ENCODE results near the gene MOGAT1. TPM values are rescaled to one million over a fixed set of nuclear protein-coding genes. Genes with fewer than 3 reads are reported as not detected.

The MOGAT1 gene
- total RNA-seq, 1 donor from 2014 or later, result 2.2 TPM

- Histone ChIP-seq H3K4me1 (peaks cover 23% of the 10 kb centered on the region), H3K27me3 (no peaks in the 10 kb centered on the region), H3K27ac (no peak overlapping the region), H3K36me3 (no peaks in the 10 kb centered on the region), H3K4me3 (no peak overlapping the region), H3K9me3 (no peaks in the 10 kb centered on the region)
- no peak for TF ChIP-seq CTCF (IDR thresholded peaks at IDR 0.05)
- DNase-seq, result no peak
- intact Hi-C loops (cut with DNase I), result no loop called here
- no peak for ATAC-seq
Measured at GRCh38 chr2:222736924-222737323, 65.5 kb downstream of the MOGAT1 start.

GRCh38 chr2:222738312-222738711 is 66.9 kb downstream of the MOGAT1 start:
- H3K4me3 ChIP-seq, result no peak overlapping the region
- no peak overlapping the region for H3K27ac ChIP-seq
- no peaks in the 10 kb centered on the region for H3K9me3 ChIP-seq
- H3K27me3 ChIP-seq, result no peaks in the 10 kb centered on the region
- intact Hi-C loops (cut with DNase I), result no loop called here
- no peak for TF ChIP-seq CTCF (IDR thresholded peaks at IDR 0.05)
- peaks cover 21% of the 10 kb centered on the region for H3K4me1 ChIP-seq
- DNase-seq, result no peak
- ATAC-seq, result no peak
- H3K36me3 ChIP-seq, result no peaks in the 10 kb centered on the region

- Histone ChIP-seq H3K9me3 (no peaks in the 10 kb centered on the region), H3K4me3 (no peak overlapping the region), H3K27me3 (no peaks in the 10 kb centered on the region), H3K27ac (no peak overlapping the region), H3K36me3 (no peaks in the 10 kb centered on the region), H3K4me1 (peaks cover 20% of the 10 kb centered on the region)
- DNase-seq, result no peak
- intact Hi-C loops (cut with DNase I), result no loop called here
- TF ChIP-seq CTCF (IDR thresholded peaks at IDR 0.05), result no peak
- peak; percentile 30 for ATAC-seq
Measured at GRCh38 chr2:222738809-222739208, 67.4 kb downstream of the MOGAT1 start.

GRCh38 chr2:222739939-222740338 is 68.5 kb downstream of the MOGAT1 start:
- intact Hi-C loops (cut with DNase I), result no loop called here
- ATAC-seq, result peak; percentile 49
- Histone ChIP-seq H3K4me3 (no peak overlapping the region), H3K27ac (no peak overlapping the region), H3K4me1 (peaks cover 12% of the 10 kb centered on the region), H3K27me3 (no peaks in the 10 kb centered on the region), H3K9me3 (no peaks in the 10 kb centered on the region), H3K36me3 (no peaks in the 10 kb centered on the region)
- TF ChIP-seq CTCF (IDR thresholded peaks at IDR 0.05), result no peak
- DNase-seq, result no peak

GRCh38 chr2:222743251-222743812 is 71.9 kb downstream of the MOGAT1 start:
- Histone ChIP-seq H3K4me3 (peak overlapping the region; percentile 11), H3K4me1 (peaks cover 9% of the 10 kb centered on the region), H3K36me3 (no peaks in the 10 kb centered on the region), H3K27ac (peak overlapping the region; percentile 45), H3K27me3 (no peaks in the 10 kb centered on the region), H3K9me3 (no peaks in the 10 kb centered on the region)
- DNase-seq (no peak), ATAC-seq (peak; percentile 66)
- no peak for TF ChIP-seq CTCF (IDR thresholded peaks at IDR 0.05)
- intact Hi-C loops (cut with DNase I), result no loop called here
